GM18507 (cell line): ENCODE measurements around the gene DAPK1.
A peak's percentile ranks its signal among the peaks of the same experiment; 100 is the strongest.

ENCODE experiments used
- DNase-seq: peaks from one replicate; pipeline ENCODE4 v3.0.0; 2011; ENCODE audit warnings: low read depth; ENCODE audit not compliant: insufficient read length; ENCODE audit errors: extremely low spot score
- FAIRE-seq: peaks from 2 replicates; lab custom pipeline; 2011; peaks lifted over from hg19 to GRCh38; lab: Jason Lieb, UNC

Gene DAPK1

GRCh38 chr9:87603854-87604490, 106.3 kb downstream of the DAPK1 start:
- FAIRE-seq: no peak
- DNase-seq: no peak

DNA sequence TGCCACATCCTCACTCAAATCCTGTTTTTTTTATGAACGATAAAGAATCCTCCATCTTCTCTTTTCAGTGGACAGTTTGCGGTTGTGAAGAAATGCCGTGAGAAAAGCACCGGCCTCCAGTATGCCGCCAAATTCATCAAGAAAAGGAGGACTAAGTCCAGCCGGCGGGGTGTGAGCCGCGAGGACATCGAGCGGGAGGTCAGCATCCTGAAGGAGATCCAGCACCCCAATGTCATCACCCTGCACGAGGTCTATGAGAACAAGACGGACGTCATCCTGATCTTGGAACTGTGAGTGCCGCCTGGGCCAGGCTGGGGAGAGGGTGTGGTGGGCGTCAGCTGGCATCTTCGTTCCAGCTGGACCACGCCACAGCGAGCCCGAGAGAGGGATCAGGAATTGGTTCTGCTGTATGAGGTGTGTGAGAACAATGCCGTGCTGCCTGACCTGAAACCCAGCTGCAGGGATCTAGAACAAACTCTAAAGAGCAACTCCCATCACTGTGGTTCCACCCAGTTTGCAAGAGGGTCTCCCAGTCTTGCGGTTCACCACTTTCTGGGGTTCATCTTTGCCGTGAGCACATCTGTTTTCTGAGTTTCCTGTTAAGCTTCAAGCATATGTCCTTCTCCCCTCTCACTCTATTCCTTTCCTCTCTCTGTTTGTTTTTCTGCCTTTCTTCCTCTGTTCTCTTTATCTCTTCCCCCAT, 107.4 kb downstream of the DAPK1 start:
- no peak for DNase-seq
- FAIRE-seq: peak; percentile 9

GRCh38 chr9:87605676-87606075, 108.0 kb downstream of the DAPK1 start:
- FAIRE-seq (no peak), DNase-seq (no peak)

- DNase-seq (no peak), FAIRE-seq (no peak)
Measured at GRCh38 chr9:87606841-87607521, 109.3 kb downstream of the DAPK1 start.

- no peak for FAIRE-seq
Measured at GRCh38 chr9:87607859-87608258, 110.2 kb downstream of the DAPK1 start.

DNA sequence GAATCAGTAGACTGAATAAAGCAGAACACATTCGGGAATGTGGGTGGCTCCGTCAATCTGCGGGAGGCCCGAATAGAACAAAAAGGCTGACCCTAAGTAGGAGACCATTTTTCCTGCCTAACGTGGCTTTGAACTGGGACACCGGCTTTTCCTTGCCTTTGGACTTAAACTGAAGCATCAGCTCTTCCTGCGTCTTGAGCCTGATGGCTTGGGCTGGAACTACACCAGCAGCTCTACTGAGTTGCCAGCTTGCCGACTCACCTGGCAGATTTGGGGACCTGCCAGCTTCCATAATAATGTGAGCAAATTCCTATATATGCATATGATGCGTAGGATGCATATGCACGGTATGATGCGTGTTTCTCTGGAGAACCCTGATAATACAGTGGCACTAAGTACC, 111.3 kb downstream of the DAPK1 start:
- DNase-seq (no peak), FAIRE-seq (no peak)

More at GRCh38 chr9:87607859-87608258, 110.2 kb downstream of the DAPK1 start:
- no peak for DNase-seq

- DNase-seq: no peak
- FAIRE-seq: no peak
Measured at GRCh38 chr9:87609486-87609885, 111.8 kb downstream of the DAPK1 start.

GRCh38 chr9:87610200-87611155, 112.8 kb downstream of the DAPK1 start:
- FAIRE-seq: no peak
- DNase-seq: no peak

DNA sequence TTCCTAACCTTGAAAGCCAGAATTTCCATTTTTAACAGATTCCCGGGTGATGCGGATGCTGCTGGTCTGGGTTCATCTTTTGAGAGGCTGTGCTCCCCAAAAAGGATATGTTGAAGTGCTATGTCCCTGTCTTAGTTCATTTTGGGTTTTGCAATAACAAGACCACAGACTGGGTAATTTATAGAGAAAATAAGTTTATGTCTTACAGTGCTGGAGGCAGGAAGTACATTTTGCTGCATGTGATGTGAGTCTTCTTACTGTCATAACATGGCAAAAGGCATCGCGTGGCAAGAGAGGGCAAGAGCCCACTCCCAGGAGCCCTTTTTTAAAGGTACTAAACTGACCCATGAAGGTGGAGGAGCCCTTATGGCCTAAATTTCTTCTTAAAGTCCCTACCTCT, 114.1 kb downstream of the DAPK1 start:
- no peak for DNase-seq
- FAIRE-seq: no peak

DNA sequence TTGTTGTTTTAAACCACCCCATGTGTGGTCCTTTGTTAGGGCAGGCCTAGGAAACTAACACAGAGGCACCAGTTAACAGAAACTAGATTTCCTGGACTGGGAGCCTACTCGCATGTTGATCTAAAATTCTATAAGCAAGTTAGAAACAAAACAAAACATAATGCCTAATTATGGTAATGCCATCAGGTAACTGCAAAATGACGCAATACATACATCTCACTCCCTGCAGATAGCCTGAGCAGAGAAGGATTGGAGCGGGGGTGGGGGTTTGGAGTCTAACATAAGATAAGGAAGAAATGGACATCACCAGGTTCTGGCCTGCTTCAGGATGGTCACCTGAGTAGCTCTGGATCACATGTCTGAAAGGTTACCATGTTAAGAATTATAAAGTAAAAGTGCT, 114.9 kb downstream of the DAPK1 start:
- DNase-seq (no peak), FAIRE-seq (no peak)

- DNase-seq: no peak
- peak; percentile 67 for FAIRE-seq
Measured at GRCh38 chr9:87613265-87614111, 115.8 kb downstream of the DAPK1 start.

DNA sequence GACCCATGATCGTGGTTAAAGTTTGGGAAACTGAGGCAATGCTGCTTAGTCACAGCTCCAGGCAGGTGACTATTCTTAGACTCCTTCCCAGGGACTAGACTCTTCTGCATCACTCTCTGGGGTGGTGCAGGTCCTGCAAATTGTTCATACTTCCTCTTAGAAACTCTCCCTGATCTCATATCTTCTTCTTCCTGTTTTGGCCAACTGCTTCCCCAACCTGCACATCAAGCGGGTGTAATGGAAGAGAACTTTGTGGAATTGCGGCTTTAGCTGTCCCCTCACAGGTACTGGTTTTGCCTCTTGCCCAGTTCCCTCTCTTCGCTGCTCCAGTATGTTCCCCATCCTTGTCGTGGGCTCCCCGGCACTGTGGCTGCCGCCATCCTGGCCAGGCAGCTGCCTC, 116.7 kb downstream of the DAPK1 start:
- DNase-seq (no peak), FAIRE-seq (peak; percentile 21)

DNA sequence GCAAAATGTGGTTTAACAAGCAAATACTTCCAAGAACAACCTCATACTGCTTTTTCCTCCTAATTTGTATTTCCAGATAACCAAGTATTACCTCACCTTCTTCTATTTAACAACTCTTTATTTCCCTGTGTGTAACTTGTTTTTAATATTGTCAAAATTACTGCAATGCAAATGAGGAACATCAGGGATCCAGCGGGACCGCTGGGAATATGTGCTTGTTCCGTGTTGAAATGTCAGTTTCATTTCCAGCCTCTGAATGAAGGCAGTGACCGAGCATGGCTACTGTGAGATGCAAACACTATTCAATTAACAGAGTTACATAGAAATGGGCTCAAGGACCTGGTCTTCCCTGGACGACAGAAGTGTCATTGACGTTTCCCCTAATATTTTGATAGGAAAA, 117.5 kb downstream of the DAPK1 start:
- no peak for DNase-seq
- no peak for FAIRE-seq

DNA sequence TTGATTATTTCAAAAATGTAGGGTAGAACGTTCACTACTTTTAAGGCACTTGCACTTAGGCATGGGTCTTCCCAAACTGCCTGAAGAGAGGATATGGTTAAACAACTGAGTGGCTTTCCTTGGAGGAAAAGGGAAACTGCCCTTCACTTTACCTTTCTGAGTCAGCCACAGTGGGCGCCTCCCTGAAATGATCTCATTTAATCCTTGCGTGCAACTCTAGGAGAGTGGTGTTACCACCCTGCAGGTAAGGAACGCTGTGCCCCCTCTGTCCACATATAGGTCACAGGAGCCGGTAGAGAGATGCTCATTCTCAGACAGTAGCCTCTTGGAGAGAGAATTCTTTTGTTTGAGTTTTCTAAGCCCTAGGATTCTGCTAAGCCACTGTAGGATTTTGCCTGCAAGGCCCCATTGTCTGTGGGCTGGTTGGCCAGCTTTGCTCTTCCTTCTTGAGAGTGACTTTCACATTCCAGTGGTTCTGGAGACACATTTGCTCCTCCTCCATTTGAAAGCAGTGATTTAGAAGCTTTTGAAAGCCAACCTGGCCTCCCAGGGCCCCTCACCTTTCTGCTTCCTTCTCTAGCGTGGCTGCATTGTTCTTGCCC, 118.0 kb downstream of the DAPK1 start:
- DNase-seq (no peak), FAIRE-seq (no peak)

- no peak for FAIRE-seq
- no peak for DNase-seq
Measured at GRCh38 chr9:87618226-87618625, 120.6 kb downstream of the DAPK1 start.

DNA sequence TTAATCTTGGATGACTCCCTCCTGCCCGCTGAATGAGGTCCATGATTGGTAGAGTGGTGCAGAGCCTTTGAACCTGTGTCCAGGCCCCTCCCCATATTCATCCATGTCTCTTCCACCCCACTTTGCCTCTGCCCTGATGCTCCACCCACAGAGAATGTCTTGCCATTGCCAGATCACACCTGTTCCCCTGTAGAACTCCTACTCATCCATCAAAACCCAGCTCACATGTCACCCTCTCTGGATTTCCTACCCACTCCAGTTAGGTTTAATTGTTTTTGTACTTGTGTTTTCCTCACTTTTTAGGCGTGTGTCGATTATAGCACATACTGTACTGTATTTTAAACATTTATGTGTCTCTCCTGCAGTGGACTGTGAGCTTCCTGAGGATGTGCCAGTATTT, 121.3 kb downstream of the DAPK1 start:
- DNase-seq: no peak
- FAIRE-seq: no peak

DNA sequence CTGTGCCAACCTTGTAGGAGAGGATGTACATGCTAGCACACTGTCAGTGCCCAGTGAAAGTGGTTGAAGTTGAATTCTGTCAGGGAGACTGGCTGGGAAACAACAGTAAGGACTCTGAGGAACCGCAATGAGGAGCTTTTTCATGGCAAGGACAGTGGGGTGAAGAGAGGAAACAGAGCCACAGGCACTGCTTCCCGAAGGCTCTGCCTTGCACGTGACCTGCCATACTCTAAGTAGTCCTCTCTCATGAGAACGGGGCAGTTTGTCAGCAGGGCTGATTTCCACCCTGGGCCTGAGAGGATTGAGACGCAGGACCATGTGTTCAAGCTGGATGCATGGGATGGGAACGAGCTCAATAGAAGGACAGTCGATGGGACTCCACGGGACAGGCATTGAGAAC, 121.7 kb downstream of the DAPK1 start:
- FAIRE-seq: no peak

GRCh38 chr9:87620731-87621322, 123.2 kb downstream of the DAPK1 start:
- DNase-seq (no peak), FAIRE-seq (no peak)

More for the DNA sequence above, 121.7 kb downstream of the DAPK1 start:
- DNase-seq: no peak
